Neural progenitor cell (in vitro differentiated cells): Measurements from ENCODE around the gene FGF16.

Source experiments
- CTCF ChIP-seq: fragments of 200-600 bp; sonication (generic); IDR thresholded peaks from 2 replicates; pipeline ENCODE4 v1.5.1; 2017; ENCODE audit warnings: antibody characterized with exemption, mild to moderate bottlenecking
- EZH2 ChIP-seq: fragments of 200-600 bp; sonication (generic); IDR thresholded peaks from 2 replicates; pipeline ENCODE4 v1.6.1; 2017; ENCODE audit warnings: antibody characterized with exemption, mild to moderate bottlenecking, moderate library complexity
- EZH2phosphoT487 ChIP-seq: fragments of 200-600 bp; sonication (generic); IDR thresholded peaks from 2 replicates; pipeline ENCODE4 v1.6.1; 2017; ENCODE audit warnings: antibody characterized with exemption

DNA sequence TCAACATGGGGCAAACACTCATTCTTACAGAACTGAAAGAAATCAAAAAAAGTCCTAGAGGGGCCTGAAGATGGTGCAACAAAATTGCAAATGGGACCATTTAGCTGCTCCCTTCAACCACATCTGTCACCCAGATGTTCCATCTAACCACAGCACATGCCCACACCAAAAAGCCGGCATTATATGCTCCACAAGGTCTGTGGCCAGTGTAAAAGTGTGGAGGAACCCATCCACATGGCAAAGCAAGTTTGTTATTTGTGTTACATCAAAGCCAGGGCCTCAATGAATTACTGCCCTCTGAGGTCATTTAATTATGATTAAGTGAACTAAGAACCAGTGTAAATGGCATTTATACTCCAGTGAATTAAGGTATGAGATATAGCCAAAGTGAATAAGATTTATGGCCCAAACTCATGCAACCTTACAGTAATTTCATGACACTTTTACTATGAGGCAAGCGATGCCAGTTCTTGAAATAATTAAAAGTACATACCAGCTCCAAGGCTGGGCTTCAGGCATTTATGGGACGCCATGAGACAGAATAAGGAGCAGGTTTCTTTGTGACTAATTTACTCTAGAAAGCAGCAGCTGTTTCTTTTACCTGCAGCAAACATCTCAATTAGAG is 48.7 kb upstream of the FGF16 start:
- TF ChIP-seq CTCF = no peak
- no peak for TF ChIP-seq EZH2phosphoT487
- TF ChIP-seq EZH2 = no peak
